ENCODE results near the gene PARVA. TPM values are rescaled to one million over a fixed set of nuclear protein-coding genes. Genes with fewer than 3 reads are reported as not detected.

The PARVA gene
- total RNA-seq, 1 experiment from 2014 or later, result 29.1 TPM

- ATAC-seq (no peak), DNase-seq (ENCODE audit: low read depth, low spot score) (no peak)
- ChIA-PET POLR2A (no interaction called here), CTCF (no interaction called here)
- no peak overlapping the region for H3K4me3 ChIP-seq (ENCODE audit: low read depth in 2 of 2, low read length in 2 of 2)
- no peak overlapping the region for H3K27ac ChIP-seq (ENCODE audit: low read length)
- H3K4me1 ChIP-seq (ENCODE audit: control insufficient read depth, insufficient read depth, low read length), result no peaks in the 10 kb centered on the region
- in situ Hi-C loops (cut with HindIII; ENCODE audit: low pct_unique_long_range_greater_than_20kb, low sequenced_read_pairs), result no loop called here
- intact Hi-C loops (cut with micrococcal nuclease; ENCODE audit: unreplicated experiment), result no loop called here
- no TSS peak for BruUV-seq (replicated peaks)
- peaks cover 6% of the 10 kb centered on the region; the same call in 1 of the 2 replicates for H3K27me3 ChIP-seq (ENCODE audit: control insufficient read depth, insufficient read depth, low read length)
- H3K36me3 ChIP-seq (ENCODE audit: control insufficient read depth, insufficient read depth, low read length), result no peaks in the 10 kb centered on the region
- H3K9me3 ChIP-seq (ENCODE audit: control insufficient read depth, insufficient read depth, low read depth, low read length), result no peaks in the 10 kb centered on the region
- TF ChIP-seq TCF7L2 (IDR thresholded peaks at IDR 0.05; ENCODE audit: low read depth, low read length) (no peak), CTCF (IDR thresholded peaks at IDR 0.05) (no peak), POLR2AphosphoS5 (IDR thresholded peaks at IDR 0.05; ENCODE audit: low read depth, low read length) (no peak), SIN3A (IDR thresholded peaks at IDR 0.05; ENCODE audit: borderline replicate concordance, insufficient read depth, low read depth, low read length) (no peak)
- TF ChIP-seq, protein P1, sequence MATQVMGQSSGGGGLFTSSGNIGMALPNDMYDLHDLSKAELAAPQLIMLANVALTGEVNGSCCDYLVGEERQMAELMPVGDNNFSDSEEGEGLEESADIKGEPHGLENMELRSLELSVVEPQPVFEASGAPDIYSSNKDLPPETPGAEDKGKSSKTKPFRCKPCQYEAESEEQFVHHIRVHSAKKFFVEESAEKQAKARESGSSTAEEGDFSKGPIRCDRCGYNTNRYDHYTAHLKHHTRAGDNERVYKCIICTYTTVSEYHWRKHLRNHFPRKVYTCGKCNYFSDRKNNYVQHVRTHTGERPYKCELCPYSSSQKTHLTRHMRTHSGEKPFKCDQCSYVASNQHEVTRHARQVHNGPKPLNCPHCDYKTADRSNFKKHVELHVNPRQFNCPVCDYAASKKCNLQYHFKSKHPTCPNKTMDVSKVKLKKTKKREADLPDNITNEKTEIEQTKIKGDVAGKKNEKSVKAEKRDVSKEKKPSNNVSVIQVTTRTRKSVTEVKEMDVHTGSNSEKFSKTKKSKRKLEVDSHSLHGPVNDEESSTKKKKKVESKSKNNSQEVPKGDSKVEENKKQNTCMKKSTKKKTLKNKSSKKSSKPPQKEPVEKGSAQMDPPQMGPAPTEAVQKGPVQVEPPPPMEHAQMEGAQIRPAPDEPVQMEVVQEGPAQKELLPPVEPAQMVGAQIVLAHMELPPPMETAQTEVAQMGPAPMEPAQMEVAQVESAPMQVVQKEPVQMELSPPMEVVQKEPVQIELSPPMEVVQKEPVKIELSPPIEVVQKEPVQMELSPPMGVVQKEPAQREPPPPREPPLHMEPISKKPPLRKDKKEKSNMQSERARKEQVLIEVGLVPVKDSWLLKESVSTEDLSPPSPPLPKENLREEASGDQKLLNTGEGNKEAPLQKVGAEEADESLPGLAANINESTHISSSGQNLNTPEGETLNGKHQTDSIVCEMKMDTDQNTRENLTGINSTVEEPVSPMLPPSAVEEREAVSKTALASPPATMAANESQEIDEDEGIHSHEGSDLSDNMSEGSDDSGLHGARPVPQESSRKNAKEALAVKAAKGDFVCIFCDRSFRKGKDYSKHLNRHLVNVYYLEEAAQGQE (IDR thresholded peaks at IDR 0.05; ENCODE audit: insufficient read depth in 1 of 2, low read depth in 2 of 2, low read length in 1 of 2), result no peak
Measured at GRCh38 chr11:12361682-12362081, 15.7 kb upstream of the PARVA start.

DNA sequence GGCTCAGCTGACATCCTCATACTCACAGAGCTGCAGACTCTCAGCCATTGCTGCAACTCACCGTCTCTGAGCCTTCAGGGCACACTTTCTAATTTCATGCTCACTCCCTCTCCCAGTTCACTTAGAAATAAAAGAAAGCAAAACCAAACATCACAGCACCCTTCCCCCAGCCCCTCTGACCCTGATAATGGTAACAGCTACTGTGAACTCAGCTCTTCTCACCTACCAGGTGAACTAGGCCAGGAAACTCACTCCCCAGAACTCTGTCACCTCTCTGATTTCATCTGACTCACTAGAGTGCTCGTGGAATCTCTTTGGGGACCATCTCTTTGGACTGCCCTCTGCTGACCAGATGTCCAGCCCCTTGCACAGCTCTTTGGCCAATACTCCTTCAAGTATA lies 14.5 kb upstream of the PARVA start:
- Histone ChIP-seq H3K4me3 (ENCODE audit: low read depth in 2 of 2, low read length in 2 of 2) (no peak overlapping the region), H3K36me3 (ENCODE audit: control insufficient read depth, insufficient read depth, low read length) (no peaks in the 10 kb centered on the region), H3K27ac (ENCODE audit: low read length) (no peak overlapping the region), H3K9me3 (ENCODE audit: control insufficient read depth, insufficient read depth, low read depth, low read length) (no peaks in the 10 kb centered on the region), H3K27me3 (ENCODE audit: control insufficient read depth, insufficient read depth, low read length) (peaks cover 6% of the 10 kb centered on the region; the same call in 1 of the 2 replicates), H3K4me1 (ENCODE audit: control insufficient read depth, insufficient read depth, low read length) (no peaks in the 10 kb centered on the region)
- ATAC-seq, result no peak
- TF ChIP-seq SIN3A (IDR thresholded peaks at IDR 0.05; ENCODE audit: borderline replicate concordance, insufficient read depth, low read depth, low read length) (no peak), POLR2AphosphoS5 (IDR thresholded peaks at IDR 0.05; ENCODE audit: low read depth, low read length) (no peak), TCF7L2 (IDR thresholded peaks at IDR 0.05; ENCODE audit: low read depth, low read length) (no peak), CTCF (IDR thresholded peaks at IDR 0.05) (no peak)
- TF ChIP-seq, protein P1 (IDR thresholded peaks at IDR 0.05; ENCODE audit: insufficient read depth in 1 of 2, low read depth in 2 of 2, low read length in 1 of 2), result no peak
- POLR2A ChIA-PET, result no interaction called here
- DNase-seq (ENCODE audit: low read depth, low spot score), result no peak
- CTCF ChIA-PET, result no interaction called here
- in situ Hi-C loops (cut with HindIII; ENCODE audit: low pct_unique_long_range_greater_than_20kb, low sequenced_read_pairs) (no loop called here), intact Hi-C loops (cut with micrococcal nuclease; ENCODE audit: unreplicated experiment) (no loop called here)
- BruUV-seq (replicated peaks), result no TSS peak

All from Panc1 (cell line).